ENCODE data around the gene TGFA.

- TF ChIP-seq CTCF (IDR thresholded peaks at IDR 0.05) (no peak), POLR2A (IDR thresholded peaks at IDR 0.05; ENCODE audit: low read depth) (no peak), POLR2AphosphoS5 (IDR thresholded peaks at IDR 0.05) (no peak)
These were observed 15.9 kb upstream of the TGFA start for GRCh38 chr2:70569559-70569958.

All from esophagus muscularis mucosa (tissue), 3 donors.